Esophagus muscularis mucosa (tissue), 4 donors: ENCODE data around the gene OR4F6. TPM values are rescaled to one million over a fixed set of nuclear protein-coding genes. Genes with fewer than 3 reads are reported as not detected.
"Not testable (repeated sequence)": the region's sequence is repeated elsewhere in the genome, so short reads cannot be mapped to it uniquely, and the experiment has no call there.

Experiments used
- DNase-seq: peaks from one replicate; pipeline ENCODE4 v3.0.0-alpha.2; 2017; ENCODE audit errors: extremely low spot score
- H3K27ac ChIP-seq, 4 donors: fragments of 200-600 bp; sonication (generic); replicated peaks in 1 of 4; 1 replicate in 3 of 4; 2 replicates in 1 of 4; pipeline ENCODE4 v1.5.1; 2016 to 2019; ENCODE audit warnings: mild to moderate bottlenecking in 1 of 4
- H3K27me3 ChIP-seq, 4 donors: fragments of 200-600 bp; sonication (generic); one replicate each; pipeline versions ENCODE4 v1.5.1 to v1.6.0; 2016 to 2019
- H3K36me3 ChIP-seq, 4 donors: fragments of 200-600 bp; sonication (generic); one replicate each; pipeline ENCODE4 v1.5.1; 2016 to 2019
- H3K4me1 ChIP-seq, 4 donors: fragments of 200-600 bp; sonication (generic); one replicate each; pipeline ENCODE4 v1.5.1; 2016 to 2019
- H3K4me3 ChIP-seq, 4 donors: fragments of 200-600 bp; sonication (generic); 1 replicate in 2 of 4; 2 replicates in 2 of 4; pipeline ENCODE4 v1.5.1; 2016 to 2019; ENCODE audit warnings: mild to moderate bottlenecking in 4 of 4, moderate library complexity in 1 of 4
- H3K9me3 ChIP-seq, 4 donors: fragments of 200-600 bp; sonication (generic); 1 replicate in 3 of 4; 2 replicates in 1 of 4; pipeline ENCODE4 v1.5.1; 2016 to 2019
- EP300 ChIP-seq: sonication (generic); formaldehyde crosslinking; IDR thresholded peaks from one replicate; pipeline ENCODE4 v1.6.1; 2017; ENCODE audit warnings: antibody characterized with exemption
- POLR2A ChIP-seq: fragments of 450-650 bp; IDR thresholded peaks from one replicate; pipeline ENCODE4 v1.6.1; 2017; ENCODE audit warnings: antibody characterized with exemption, moderate library complexity, mild to moderate bottlenecking, low read depth
- POLR2AphosphoS5 ChIP-seq, 2 donors: sonication (generic); formaldehyde crosslinking; IDR thresholded peaks; one replicate each; pipeline ENCODE4 v1.6.1; 2017; ENCODE audit warnings: antibody characterized with exemption in 2 of 2
- WGBS: methylation state at CpG from one replicate; pipeline ENCODE4 v1.1.5; 2018; 5-methylcytosine and 5-hydroxymethylcytosine counted together
- intact Hi-C: fragments of 100-400 bp; cut with DNase I; formaldehyde crosslinking; loops from one replicate; pipeline ENCODE4 v1.15.1; 2023
- total RNA-seq, 4 donors: library from RNA; depleted of rRNA; stranded (reverse); fragments of >200 nt; gene quantifications; one replicate each; pipeline versions ENCODE4 v1.1.0 to v1.2.1, GENCODE V29; 2016
- TF ChIP-seq, protein P1 (sequence below), 3 experiments: fragments of 200-600 bp in 2 of 3; fragments of 450-650 bp in 1 of 3; sonication (generic) in 2 of 3; IDR thresholded peaks; one replicate each; pipeline ENCODE4 v1.5.1; 2017 to 2019; ENCODE audit warnings: antibody characterized with exemption in 3 of 3, mild to moderate bottlenecking in 2 of 3, moderate library complexity in 1 of 3

The OR4F6 gene
- not detected for total RNA-seq

DNA sequence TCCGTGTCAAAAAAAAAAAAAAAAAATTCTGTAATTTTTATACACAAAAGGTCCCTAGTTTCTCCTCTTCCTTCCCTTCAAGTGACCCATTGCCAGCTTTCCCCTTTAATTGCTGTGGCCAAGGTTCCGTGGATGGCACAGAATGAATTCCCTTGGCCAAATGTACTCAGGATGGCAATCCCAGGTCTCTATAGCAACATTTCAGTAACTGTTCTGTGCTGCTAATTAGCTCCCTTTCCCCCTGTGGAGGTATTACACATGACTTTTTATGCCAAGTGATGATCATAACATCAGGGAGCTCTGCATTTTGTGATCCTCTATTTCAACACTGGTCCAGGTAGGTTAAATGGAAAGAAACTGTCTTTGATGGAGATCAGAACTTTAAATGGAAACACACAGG is at the start of gene OR4F6:
Gene OR4F6 (plus strand): TSS at position 301 of the 400 bp plus-strand sequence. CDS start 2,211 bp downstream, outside the sequence.
- no peaks in the 10 kb centered on the region for H3K9me3 ChIP-seq
- no peak for DNase-seq

DNA sequence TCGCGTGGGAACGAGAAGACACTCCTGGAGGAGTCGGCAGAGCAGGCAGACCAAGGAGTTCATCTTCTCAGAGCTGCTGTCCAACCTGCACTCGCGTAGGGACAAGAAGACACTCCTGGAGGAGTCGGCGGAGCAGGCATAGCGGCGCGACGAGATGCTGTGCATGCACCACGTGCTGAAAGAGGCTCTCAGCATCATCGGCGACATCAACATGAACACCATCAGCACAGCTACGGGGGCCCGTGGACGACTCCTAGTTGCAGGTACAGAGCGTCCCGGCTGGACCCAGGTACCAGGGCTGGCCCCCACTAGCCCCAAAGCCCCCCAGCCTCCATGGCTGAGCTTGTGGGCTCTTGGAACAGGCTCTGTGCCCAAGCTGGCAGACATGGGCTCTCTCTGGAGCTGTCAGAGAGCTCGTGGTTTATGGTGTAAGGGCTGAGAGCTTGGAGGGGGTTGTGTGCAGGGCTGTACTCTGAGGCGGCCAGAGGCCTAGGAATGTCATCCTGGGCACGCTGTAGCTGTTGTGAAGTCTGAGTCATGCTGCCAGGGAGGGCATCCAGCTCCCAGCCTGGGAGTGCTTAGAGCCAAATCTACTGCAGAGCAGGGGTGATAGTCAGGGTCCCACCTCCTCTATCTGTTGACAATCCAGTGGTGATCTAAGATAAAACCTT is 38.5 kb upstream of the OR4F6 start:
- 89% methylated on average over 12 of the region's 23 CpGs for WGBS
- H3K27ac ChIP-seq, H3K4me3 ChIP-seq, intact Hi-C loops, H3K9me3 ChIP-seq, H3K36me3 ChIP-seq, H3K27me3 ChIP-seq, DNase-seq, H3K4me1 ChIP-seq: not testable (repeated sequence)

More for the DNA sequence above, at the start of gene OR4F6:
- peaks cover 0 to 4% (median 0%) of the 10 kb centered on the region in 4 donors for H3K4me1 ChIP-seq
- H3K4me3 ChIP-seq, result no peak within 1 kb of the TSS
- H3K27ac ChIP-seq, result no peak within 1 kb of the TSS
- no peak for TF ChIP-seq POLR2A
- TF ChIP-seq EP300, result no peak
- TF ChIP-seq POLR2AphosphoS5 (IDR thresholded peaks at IDR 0.05), result no peak
- TF ChIP-seq, protein P1, sequence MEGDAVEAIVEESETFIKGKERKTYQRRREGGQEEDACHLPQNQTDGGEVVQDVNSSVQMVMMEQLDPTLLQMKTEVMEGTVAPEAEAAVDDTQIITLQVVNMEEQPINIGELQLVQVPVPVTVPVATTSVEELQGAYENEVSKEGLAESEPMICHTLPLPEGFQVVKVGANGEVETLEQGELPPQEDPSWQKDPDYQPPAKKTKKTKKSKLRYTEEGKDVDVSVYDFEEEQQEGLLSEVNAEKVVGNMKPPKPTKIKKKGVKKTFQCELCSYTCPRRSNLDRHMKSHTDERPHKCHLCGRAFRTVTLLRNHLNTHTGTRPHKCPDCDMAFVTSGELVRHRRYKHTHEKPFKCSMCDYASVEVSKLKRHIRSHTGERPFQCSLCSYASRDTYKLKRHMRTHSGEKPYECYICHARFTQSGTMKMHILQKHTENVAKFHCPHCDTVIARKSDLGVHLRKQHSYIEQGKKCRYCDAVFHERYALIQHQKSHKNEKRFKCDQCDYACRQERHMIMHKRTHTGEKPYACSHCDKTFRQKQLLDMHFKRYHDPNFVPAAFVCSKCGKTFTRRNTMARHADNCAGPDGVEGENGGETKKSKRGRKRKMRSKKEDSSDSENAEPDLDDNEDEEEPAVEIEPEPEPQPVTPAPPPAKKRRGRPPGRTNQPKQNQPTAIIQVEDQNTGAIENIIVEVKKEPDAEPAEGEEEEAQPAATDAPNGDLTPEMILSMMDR (IDR thresholded peaks at IDR 0.05), result no peak
- WGBS, result 75% methylated on average over 2 of the region's 2 CpGs
- no peaks in the 10 kb centered on the region for H3K36me3 ChIP-seq
- no peaks in the 10 kb centered on the region for H3K27me3 ChIP-seq
- intact Hi-C loops, result no loop called here

DNA sequence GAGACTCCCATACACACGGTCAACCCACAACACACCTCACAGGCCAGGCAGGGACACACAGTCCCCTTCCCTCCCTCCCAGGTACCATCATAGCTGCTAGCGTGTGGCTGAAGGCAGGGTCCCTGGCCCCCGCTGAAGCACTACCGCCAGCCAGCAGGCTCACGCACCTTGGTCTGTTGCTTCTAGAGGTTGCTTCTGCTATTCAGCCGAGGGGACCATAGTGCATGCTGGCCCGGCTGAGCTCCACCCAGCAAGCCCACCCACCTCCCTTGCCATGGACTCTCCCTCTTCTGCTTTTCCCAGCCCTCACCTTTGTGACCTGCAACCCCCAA is 38.0 kb upstream of the OR4F6 start:
- DNase-seq, H3K27me3 ChIP-seq, H3K9me3 ChIP-seq, H3K4me1 ChIP-seq, H3K27ac ChIP-seq, intact Hi-C loops, H3K4me3 ChIP-seq, H3K36me3 ChIP-seq: not testable (repeated sequence)
- WGBS, result 97% methylated on average over 5 of the region's 7 CpGs

GRCh38 chr15:101765772-101766456 is 37.4 kb upstream of the OR4F6 start:
- TF ChIP-seq, protein P1 (IDR thresholded peaks at IDR 0.05), result no peak
- TF ChIP-seq POLR2A, result no peak
- TF ChIP-seq EP300, result no peak
- no peak for TF ChIP-seq POLR2AphosphoS5 (IDR thresholded peaks at IDR 0.05)
- no peak for DNase-seq
- no peak overlapping the region for H3K27ac ChIP-seq
- H3K27me3 ChIP-seq, result no peaks in the 10 kb centered on the region
- H3K4me3 ChIP-seq, result no peak overlapping the region
- WGBS, result 91% methylated on average over 11 of the region's 15 CpGs
- H3K4me1 ChIP-seq, result no peaks in the 10 kb centered on the region
- H3K9me3 ChIP-seq, result no peaks in the 10 kb centered on the region
- no peaks in the 10 kb centered on the region for H3K36me3 ChIP-seq
- intact Hi-C loops, result no loop called here

GRCh38 chr15:101767083-101767640 is 36.1 kb upstream of the OR4F6 start:
- H3K27ac ChIP-seq, intact Hi-C loops, H3K4me3 ChIP-seq, H3K9me3 ChIP-seq, DNase-seq, H3K36me3 ChIP-seq, H3K4me1 ChIP-seq, H3K27me3 ChIP-seq: not testable (repeated sequence)
- 100% methylated on average over 1 of the region's 11 CpGs for WGBS

DNA sequence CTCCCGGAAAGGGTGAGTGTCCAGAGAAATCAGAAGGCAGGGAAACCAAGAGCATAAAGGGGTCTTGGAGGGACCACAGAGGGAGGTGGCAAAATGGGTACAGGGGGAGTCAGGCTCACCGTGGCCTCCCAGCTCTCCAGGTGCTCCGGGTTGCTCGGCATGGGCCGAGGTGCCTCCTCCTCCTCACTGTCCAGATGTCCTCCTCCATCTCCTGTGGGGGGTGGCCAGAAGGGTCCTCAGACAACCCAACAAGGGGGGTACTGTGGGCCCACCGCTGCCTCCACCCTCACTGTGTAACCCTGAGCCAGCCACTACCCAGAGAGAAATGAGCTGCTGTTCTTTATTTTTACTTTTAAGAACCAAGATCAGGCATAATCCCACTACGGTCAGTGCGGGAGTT is 30.4 kb upstream of the OR4F6 start:
- no peaks in the 10 kb centered on the region for H3K9me3 ChIP-seq
- H3K4me1 ChIP-seq, result no peaks in the 10 kb centered on the region
- no peak overlapping the region for H3K27ac ChIP-seq
- intact Hi-C loops, result no loop called here
- H3K36me3 ChIP-seq, result peaks cover 0 to 9% (median 2%) of the 10 kb centered on the region in 4 donors
- WGBS, result 95% methylated on average over 7 of the region's 8 CpGs
- no peaks in the 10 kb centered on the region for H3K27me3 ChIP-seq
- TF ChIP-seq POLR2A, result no peak
- H3K4me3 ChIP-seq, result no peak overlapping the region
- DNase-seq, result no peak
